Frontal cortex (tissue), 4 donors: ENCODE measurements around the gene ASTL. TPM values are rescaled to one million over a fixed set of nuclear protein-coding genes. Genes with fewer than 3 reads are reported as not detected.

ENCODE experiments used
- DNase-seq, 2 donors: peaks; one replicate each; pipeline ENCODE4 v3.0.0; 2012; ENCODE audit warnings: low spot score in 2 of 2
- FAIRE-seq: peaks from 2 replicates; lab custom pipeline; 2012; peaks lifted over from hg19 to GRCh38; lab: Jason Lieb, UNC
- total RNA-seq: library from RNA; depleted of rRNA; stranded (reverse); fragments of >200 nt; gene quantifications from one replicate; pipeline ENCODE4 v1.2.3, GENCODE V29; 2014
- donor health status: control.
- donor health status: control.
- donor health status: control.

Gene ASTL
- total RNA-seq, 1 donor from 2014 or later = not detected

GRCh38 chr2:96104487-96104861 lies 33.8 kb downstream of the ASTL start:
- FAIRE-seq = no peak

GRCh38 chr2:96103761-96104486 lies 34.4 kb downstream of the ASTL start:
- DNase-seq = no peak
- no peak for FAIRE-seq

More at GRCh38 chr2:96104487-96104861, 33.8 kb downstream of the ASTL start:
- no peak for DNase-seq

- no peak for DNase-seq
Observed at GRCh38 chr2:96103187-96103601, 35.1 kb downstream of the ASTL start.

GRCh38 chr2:96102596-96103186 lies 35.6 kb downstream of the ASTL start:
- FAIRE-seq (no peak), DNase-seq (no peak)

More at GRCh38 chr2:96103187-96103601, 35.1 kb downstream of the ASTL start:
- no peak for FAIRE-seq

- FAIRE-seq (no peak), DNase-seq (no peak)
Observed at GRCh38 chr2:96100893-96101304, 37.4 kb downstream of the ASTL start.

- no peak for FAIRE-seq
Observed at GRCh38 chr2:96099861-96100798, 38.2 kb downstream of the ASTL start.

GRCh38 chr2:96098900-96099590 lies 39.3 kb downstream of the ASTL start:
- FAIRE-seq = no peak

More at GRCh38 chr2:96099861-96100798, 38.2 kb downstream of the ASTL start:
- no peak for DNase-seq

GRCh38 chr2:96097951-96098823 lies 40.1 kb downstream of the ASTL start:
- DNase-seq (no peak), FAIRE-seq (no peak)

More at GRCh38 chr2:96098900-96099590, 39.3 kb downstream of the ASTL start:
- DNase-seq = no peak

GRCh38 chr2:96097441-96097840 lies 40.9 kb downstream of the ASTL start:
- FAIRE-seq (no peak), DNase-seq (no peak)

GRCh38 chr2:96095116-96095636 lies 43.1 kb downstream of the ASTL start:
- DNase-seq (no peak), FAIRE-seq (no peak)

GRCh38 chr2:96093528-96093927 lies 44.8 kb downstream of the ASTL start:
- FAIRE-seq (no peak), DNase-seq (no peak)

GRCh38 chr2:96092951-96093350 lies 45.4 kb downstream of the ASTL start:
- no peak for FAIRE-seq
- no peak for DNase-seq

GRCh38 chr2:96092573-96092877 lies 45.8 kb downstream of the ASTL start:
- DNase-seq = no peak
- FAIRE-seq = no peak

- FAIRE-seq (no peak), DNase-seq (no peak)
Observed at GRCh38 chr2:96091711-96092572, 46.4 kb downstream of the ASTL start.

- DNase-seq = no peak
- no peak for FAIRE-seq
Observed at GRCh38 chr2:96091141-96091710, 47.1 kb downstream of the ASTL start.

GRCh38 chr2:96090196-96090926 lies 47.9 kb downstream of the ASTL start:
- FAIRE-seq (no peak), DNase-seq (no peak)
